HEK293 (cell line): Measurements from ENCODE around the gene CDK1.
A peak's percentile ranks its signal among the peaks of the same experiment; 100 is the strongest.

ENCODE experiments used
- CTCF ChIA-PET: fragments of 350-600 bp; formaldehyde crosslinking; extraction: SDS; loops from one replicate; lab custom pipeline; 2021; ENCODE audit warnings: antibody characterized with exemption; lab: Yijun Ruan, JAX
- POLR2A ChIA-PET: fragments of 300-600 bp; formaldehyde crosslinking; extraction: SDS; loops from one replicate; lab custom pipeline; 2020; ENCODE audit warnings: antibody characterized with exemption, inconsistent platforms; lab: Yijun Ruan, JAX
- H3K27ac ChIP-seq: fragments of 200-500 bp; sonication (Bioruptor generic); 2 replicates; pipeline ENCODE4 v1.5.1; 2014; ENCODE audit warnings: low read depth, low read length, control low read depth, inconsistent platforms; ENCODE audit errors: extremely low read depth
- H3K36me3 ChIP-seq, 2 experiments: fragments of 200-500 bp in 1 of 2; sonication (Bioruptor generic) in 1 of 2; 1 replicate in 1 of 2; 2 replicates in 1 of 2; pipeline ENCODE4 v1.5.1; 2014 to 2017; ENCODE audit warnings: inconsistent platforms in 2 of 2, low read length in 2 of 2; ENCODE audit not compliant: control insufficient read depth in 2 of 2, insufficient read depth in 1 of 2
- H3K4me1 ChIP-seq: fragments of 200-500 bp; sonication (Bioruptor generic); 2 replicates; pipeline ENCODE4 v1.5.1; 2014; ENCODE audit warnings: mild to moderate bottlenecking, low read length, inconsistent platforms; ENCODE audit not compliant: control insufficient read depth, insufficient read depth
- H3K4me3 ChIP-seq: 2 replicates; pipeline ENCODE4 v1.5.1; 2011; ENCODE audit warnings: low read depth, mild to moderate bottlenecking, control low read depth, low read length, moderate library complexity
- H3K9me3 ChIP-seq: fragments of 200-500 bp; sonication (Bioruptor generic); 2 replicates; pipeline ENCODE4 v1.5.1; 2014; ENCODE audit warnings: low read depth, low read length, inconsistent platforms; ENCODE audit not compliant: control insufficient read depth, insufficient read depth
- EGR2 ChIP-seq: fragments of 450-650 bp; formaldehyde crosslinking; IDR thresholded peaks from 2 replicates; pipeline ENCODE4 v1.5.1; 2016; ENCODE audit warnings: low read depth, missing biosample characterization, missing genetic modification characterization
- TRIM28 ChIP-seq: IDR thresholded peaks from 2 replicates; pipeline ENCODE4 v1.6.1; 2011; ENCODE audit warnings: low read length, control low read depth, borderline replicate concordance
- ZNF335 ChIP-seq: fragments of 450-650 bp; formaldehyde crosslinking; conservative IDR thresholded peaks from 2 replicates; pipeline ENCODE4 v1.5.1; 2016; ENCODE audit warnings: missing biosample characterization, missing genetic modification characterization
- ZNF366 ChIP-seq: fragments of 450-650 bp; formaldehyde crosslinking; conservative IDR thresholded peaks from 2 replicates; pipeline ENCODE4 v1.5.1; 2016; ENCODE audit warnings: missing biosample characterization, missing genetic modification characterization
- ZNF501 ChIP-seq: fragments of 450-650 bp; formaldehyde crosslinking; IDR thresholded peaks from 2 replicates; pipeline ENCODE4 v1.5.1; 2016; ENCODE audit warnings: missing biosample characterization, missing genetic modification characterization
- ZSCAN23 ChIP-seq: fragments of 450-650 bp; formaldehyde crosslinking; IDR thresholded peaks from 2 replicates; pipeline ENCODE4 v1.5.1; 2016; ENCODE audit warnings: missing biosample characterization, missing genetic modification characterization
- TF ChIP-seq, protein P1 (sequence below): fragments of 450-650 bp; formaldehyde crosslinking; IDR thresholded peaks from 2 replicates; pipeline ENCODE4 v1.5.1; 2016; ENCODE audit warnings: missing biosample characterization, missing genetic modification characterization
- TF ChIP-seq, protein P2 (sequence below): fragments of 450-650 bp; formaldehyde crosslinking; conservative IDR thresholded peaks from 2 replicates; pipeline ENCODE4 v1.5.1; 2016; ENCODE audit warnings: low read depth, missing biosample characterization, missing genetic modification characterization
- TF ChIP-seq, protein P3 (sequence below): fragments of 450-650 bp; formaldehyde crosslinking; IDR thresholded peaks from 2 replicates; pipeline ENCODE4 v1.5.1; 2017; ENCODE audit warnings: missing biosample characterization, missing genetic modification characterization

The CDK1 gene

DNA sequence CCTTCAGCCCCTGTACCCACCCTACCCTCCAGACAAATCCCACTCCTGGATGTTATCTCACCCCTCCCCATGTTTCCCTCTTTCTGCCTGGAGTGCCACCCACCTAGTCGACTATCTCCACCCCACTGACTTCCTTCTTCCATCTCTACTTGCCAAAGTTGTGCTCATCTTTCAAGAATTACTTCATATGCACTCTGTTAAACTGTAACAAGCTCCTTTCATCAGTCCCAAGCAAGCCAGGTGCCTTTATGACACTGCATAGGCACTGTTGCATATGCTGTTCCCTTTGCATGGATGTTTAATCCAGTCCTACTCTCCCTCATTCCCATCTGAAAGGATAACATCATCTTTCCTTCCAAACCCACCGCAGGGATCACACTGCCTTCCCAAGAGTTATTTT is 8.9 kb upstream of the CDK1 start (continued):
- no peak for TF ChIP-seq ZNF366 (tag by site-specific recombination)

DNA sequence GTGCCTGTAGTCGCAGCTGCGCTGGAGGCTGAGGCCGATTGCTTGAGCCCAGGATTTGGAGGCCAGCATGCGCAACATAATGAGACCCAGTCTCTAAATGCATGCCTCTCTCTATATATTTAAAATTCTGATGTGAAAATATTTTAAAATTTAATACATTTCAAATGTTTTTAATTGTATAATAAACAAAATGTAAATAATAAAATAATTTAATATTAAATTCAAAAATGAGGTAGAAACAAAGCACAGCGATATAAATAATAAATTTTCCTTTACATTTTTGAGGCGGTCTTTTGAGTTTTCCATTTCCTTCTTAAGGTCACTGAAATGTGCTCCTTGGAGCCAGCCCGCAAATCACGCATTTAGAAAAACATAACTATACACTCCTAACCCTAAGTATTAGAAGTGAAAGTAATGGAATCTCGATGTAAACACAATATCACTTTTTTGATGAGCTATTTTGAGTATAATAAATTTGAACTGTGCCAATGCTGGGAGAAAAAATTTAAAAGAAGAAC is 523 bp upstream of the CDK1 start:
- ChIA-PET CTCF (interaction anchor here (1.0 to 1.1 kb wide), 2 partner anchors 8 to 10 kb away, joined by 3 to 7 read pairs; no protein-coding TSS in a partner anchor), POLR2A (interaction anchor here (0.7 to 1.8 kb wide), 19 partner anchors 8 to 331 kb away, joined by 3 to 10 read pairs (median 4); no protein-coding TSS in a partner anchor)
- H3K36me3 ChIP-seq: peaks cover 12 to 26% of the 10 kb centered on the region in 2 experiments; a peak in 2 of 3 replicates
- TF ChIP-seq ZNF335 (tag by site-specific recombination) (peak; percentile 60), TRIM28 (0 out of 2 replicates have a peak, but pooled peaks have one; percentile 26), ZNF501 (no peak)
- TF ChIP-seq, protein P1, sequence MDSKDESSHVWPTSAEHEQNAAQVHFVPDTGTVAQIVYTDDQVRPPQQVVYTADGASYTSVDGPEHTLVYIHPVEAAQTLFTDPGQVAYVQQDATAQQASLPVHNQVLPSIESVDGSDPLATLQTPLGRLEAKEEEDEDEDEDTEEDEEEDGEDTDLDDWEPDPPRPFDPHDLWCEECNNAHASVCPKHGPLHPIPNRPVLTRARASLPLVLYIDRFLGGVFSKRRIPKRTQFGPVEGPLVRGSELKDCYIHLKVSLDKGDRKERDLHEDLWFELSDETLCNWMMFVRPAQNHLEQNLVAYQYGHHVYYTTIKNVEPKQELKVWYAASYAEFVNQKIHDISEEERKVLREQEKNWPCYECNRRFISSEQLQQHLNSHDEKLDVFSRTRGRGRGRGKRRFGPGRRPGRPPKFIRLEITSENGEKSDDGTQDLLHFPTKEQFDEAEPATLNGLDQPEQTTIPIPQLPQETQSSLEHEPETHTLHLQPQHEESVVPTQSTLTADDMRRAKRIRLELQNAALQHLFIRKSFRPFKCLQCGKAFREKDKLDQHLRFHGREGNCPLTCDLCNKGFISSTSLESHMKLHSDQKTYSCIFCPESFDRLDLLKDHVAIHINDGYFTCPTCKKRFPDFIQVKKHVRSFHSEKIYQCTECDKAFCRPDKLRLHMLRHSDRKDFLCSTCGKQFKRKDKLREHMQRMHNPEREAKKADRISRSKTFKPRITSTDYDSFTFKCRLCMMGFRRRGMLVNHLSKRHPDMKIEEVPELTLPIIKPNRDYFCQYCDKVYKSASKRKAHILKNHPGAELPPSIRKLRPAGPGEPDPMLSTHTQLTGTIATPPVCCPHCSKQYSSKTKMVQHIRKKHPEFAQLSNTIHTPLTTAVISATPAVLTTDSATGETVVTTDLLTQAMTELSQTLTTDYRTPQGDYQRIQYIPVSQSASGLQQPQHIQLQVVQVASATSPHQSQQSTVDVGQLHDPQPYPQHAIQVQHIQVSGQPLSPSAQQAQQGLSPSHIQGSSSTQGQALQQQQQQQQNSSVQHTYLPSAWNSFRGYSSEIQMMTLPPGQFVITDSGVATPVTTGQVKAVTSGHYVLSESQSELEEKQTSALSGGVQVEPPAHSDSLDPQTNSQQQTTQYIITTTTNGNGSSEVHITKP (tag by site-specific recombination): peak; percentile 42; the same call in 1 of the 2 replicates
- TF ChIP-seq, protein P2, sequence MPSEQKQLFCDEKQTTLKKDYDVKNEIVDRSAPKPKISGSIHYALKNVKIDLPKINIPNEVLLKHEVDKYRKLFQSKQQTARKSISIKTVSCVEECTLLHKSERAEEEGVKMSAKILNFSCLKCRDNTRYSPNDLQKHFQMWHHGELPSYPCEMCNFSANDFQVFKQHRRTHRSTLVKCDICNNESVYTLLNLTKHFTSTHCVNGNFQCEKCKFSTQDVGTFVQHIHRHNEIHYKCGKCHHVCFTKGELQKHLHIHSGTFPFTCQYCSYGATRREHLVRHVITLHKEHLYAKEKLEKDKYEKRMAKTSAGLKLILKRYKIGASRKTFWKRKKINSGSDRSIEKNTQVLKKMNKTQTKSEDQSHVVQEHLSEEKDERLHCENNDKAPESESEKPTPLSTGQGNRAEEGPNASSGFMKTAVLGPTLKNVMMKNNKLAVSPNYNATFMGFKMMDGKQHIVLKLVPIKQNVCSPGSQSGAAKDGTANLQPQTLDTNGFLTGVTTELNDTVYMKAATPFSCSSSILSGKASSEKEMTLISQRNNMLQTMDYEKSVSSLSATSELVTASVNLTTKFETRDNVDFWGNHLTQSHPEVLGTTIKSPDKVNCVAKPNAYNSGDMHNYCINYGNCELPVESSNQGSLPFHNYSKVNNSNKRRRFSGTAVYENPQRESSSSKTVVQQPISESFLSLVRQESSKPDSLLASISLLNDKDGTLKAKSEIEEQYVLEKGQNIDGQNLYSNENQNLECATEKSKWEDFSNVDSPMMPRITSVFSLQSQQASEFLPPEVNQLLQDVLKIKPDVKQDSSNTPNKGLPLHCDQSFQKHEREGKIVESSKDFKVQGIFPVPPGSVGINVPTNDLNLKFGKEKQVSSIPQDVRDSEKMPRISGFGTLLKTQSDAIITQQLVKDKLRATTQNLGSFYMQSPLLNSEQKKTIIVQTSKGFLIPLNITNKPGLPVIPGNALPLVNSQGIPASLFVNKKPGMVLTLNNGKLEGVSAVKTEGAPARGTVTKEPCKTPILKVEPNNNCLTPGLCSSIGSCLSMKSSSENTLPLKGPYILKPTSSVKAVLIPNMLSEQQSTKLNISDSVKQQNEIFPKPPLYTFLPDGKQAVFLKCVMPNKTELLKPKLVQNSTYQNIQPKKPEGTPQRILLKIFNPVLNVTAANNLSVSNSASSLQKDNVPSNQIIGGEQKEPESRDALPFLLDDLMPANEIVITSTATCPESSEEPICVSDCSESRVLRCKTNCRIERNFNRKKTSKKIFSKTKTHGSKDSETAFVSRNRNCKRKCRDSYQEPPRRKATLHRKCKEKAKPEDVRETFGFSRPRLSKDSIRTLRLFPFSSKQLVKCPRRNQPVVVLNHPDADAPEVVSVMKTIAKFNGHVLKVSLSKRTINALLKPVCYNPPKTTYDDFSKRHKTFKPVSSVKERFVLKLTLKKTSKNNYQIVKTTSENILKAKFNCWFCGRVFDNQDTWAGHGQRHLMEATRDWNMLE: 0 out of 2 replicates have a peak, but pooled peaks have one; percentile 46
- H3K27ac ChIP-seq: no peak overlapping the region
- 0 out of 2 replicates have a peak, but pooled peaks cover 4% of the 10 kb centered on the region for H3K4me1 ChIP-seq
- peak overlapping the region; percentile 29 for H3K4me3 ChIP-seq
- H3K9me3 ChIP-seq: no peaks in the 10 kb centered on the region

DNA sequence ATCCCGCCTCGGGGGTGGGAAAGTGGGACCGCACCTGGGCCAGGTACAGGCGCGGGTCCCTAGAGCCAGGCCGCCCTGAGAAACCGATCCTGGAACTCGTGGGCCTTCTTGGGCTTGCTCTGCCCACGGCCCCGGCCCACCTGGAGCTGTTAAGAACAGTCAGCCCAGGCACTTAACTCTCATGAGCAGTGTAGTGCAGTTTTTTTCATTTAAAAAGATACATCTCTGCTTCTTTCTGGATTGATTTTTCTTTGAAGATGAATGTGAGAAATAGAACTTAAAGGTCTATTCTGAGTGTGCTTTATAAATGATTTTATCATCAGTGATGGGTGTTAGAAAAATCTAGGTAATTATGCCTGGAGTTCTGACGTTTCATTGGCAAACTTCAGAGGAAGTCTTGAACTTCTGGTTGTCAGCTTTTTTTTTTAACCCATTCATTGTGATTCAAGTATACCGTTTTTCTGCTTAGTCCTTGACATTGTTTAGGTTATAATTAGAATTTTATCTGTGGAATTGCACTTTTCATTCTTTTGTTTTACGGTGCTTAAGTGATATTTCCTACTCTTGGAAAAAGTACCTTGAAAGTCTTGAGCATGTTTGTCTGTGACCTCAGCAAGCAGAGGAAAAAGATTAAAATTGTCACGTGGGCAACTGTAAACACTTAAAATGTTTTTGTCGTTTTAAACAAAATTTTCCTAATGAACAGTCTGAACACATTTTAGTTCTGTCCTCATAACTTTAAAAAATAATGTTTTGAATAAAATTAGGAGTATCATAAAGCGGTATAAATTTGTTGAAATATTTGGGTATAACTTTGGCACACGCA is 906 bp downstream of the CDK1 start:
- TF ChIP-seq, protein P3, sequence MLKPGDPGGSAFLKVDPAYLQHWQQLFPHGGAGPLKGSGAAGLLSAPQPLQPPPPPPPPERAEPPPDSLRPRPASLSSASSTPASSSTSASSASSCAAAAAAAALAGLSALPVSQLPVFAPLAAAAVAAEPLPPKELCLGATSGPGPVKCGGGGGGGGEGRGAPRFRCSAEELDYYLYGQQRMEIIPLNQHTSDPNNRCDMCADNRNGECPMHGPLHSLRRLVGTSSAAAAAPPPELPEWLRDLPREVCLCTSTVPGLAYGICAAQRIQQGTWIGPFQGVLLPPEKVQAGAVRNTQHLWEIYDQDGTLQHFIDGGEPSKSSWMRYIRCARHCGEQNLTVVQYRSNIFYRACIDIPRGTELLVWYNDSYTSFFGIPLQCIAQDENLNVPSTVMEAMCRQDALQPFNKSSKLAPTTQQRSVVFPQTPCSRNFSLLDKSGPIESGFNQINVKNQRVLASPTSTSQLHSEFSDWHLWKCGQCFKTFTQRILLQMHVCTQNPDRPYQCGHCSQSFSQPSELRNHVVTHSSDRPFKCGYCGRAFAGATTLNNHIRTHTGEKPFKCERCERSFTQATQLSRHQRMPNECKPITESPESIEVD (tag by site-specific recombination): peak; percentile 83
- TF ChIP-seq ZSCAN23: no peak
- peak; percentile 31; the same call in 1 of the 2 replicates for TF ChIP-seq EGR2
- peak overlapping the region; percentile 96 for H3K4me3 ChIP-seq
- CTCF ChIA-PET: interaction anchor here (0.7 to 1.4 kb wide), 4 partner anchors 10 to 510 kb away, joined by 3 to 4 read pairs (median 3); no protein-coding TSS in a partner anchor
- H3K36me3 ChIP-seq: peaks cover 25 to 41% of the 10 kb centered on the region in 2 experiments
- H3K4me1 ChIP-seq: 0 out of 2 replicates have a peak, but pooled peaks cover 4% of the 10 kb centered on the region
- POLR2A ChIA-PET: interaction anchor here (1.0 to 1.8 kb wide), 7 partner anchors 7 to 131 kb away, joined by 3 to 10 read pairs (median 7); no protein-coding TSS in a partner anchor
- no peaks in the 10 kb centered on the region for H3K9me3 ChIP-seq
- H3K27ac ChIP-seq: peak overlapping the region; percentile 81
